Aorta (tissue), 5 donors: Measurements from ENCODE around the gene TMEM9. TPM values are rescaled to one million over a fixed set of nuclear protein-coding genes. Genes with fewer than 3 reads are reported as not detected.

Experiments
- ATAC-seq: fragments of 200-7000 bp; cut with Tn5 transposase; one replicate; pipeline ENCODE4 v1.9.1; 2022; ENCODE audit warnings: moderate library complexity; ENCODE audit not compliant: low FRiP score
- DNase-seq, 2 donors: peaks; one replicate each; pipeline ENCODE4 v3.0.0-alpha.2; 2020
- H3K27ac ChIP-seq, 2 donors: one replicate each; pipeline ENCODE4 v1.5.1; 2013; ENCODE audit warnings: low read length in 2 of 2, mild to moderate bottlenecking in 2 of 2, moderate library complexity in 2 of 2, control low read depth in 1 of 2, inconsistent platforms in 1 of 2, low read depth in 1 of 2
- H3K27me3 ChIP-seq, 2 donors: one replicate each; pipeline ENCODE4 v1.6.1; 2013; ENCODE audit warnings: control low read depth in 1 of 2, low read length in 1 of 2, mild to moderate bottlenecking in 1 of 2, moderate library complexity in 1 of 2; ENCODE audit not compliant: insufficient read depth in 2 of 2, control insufficient read depth in 1 of 2
- H3K36me3 ChIP-seq, 2 donors: one replicate each; pipeline ENCODE4 v1.6.1; 2013; ENCODE audit warnings: control low read depth in 1 of 2, low read length in 1 of 2, mild to moderate bottlenecking in 1 of 2; ENCODE audit not compliant: insufficient read depth in 2 of 2, control insufficient read depth in 1 of 2
- H3K4me1 ChIP-seq, 2 donors: one replicate each; pipeline ENCODE4 v1.6.1; 2013; ENCODE audit warnings: low read length in 2 of 2, control low read depth in 1 of 2, mild to moderate bottlenecking in 1 of 2, moderate library complexity in 1 of 2; ENCODE audit not compliant: insufficient read depth in 2 of 2, control insufficient read depth in 1 of 2
- H3K4me3 ChIP-seq, 2 donors: one replicate each; pipeline ENCODE4 v1.5.1; 2013; ENCODE audit warnings: low read length in 2 of 2, control low read depth in 1 of 2, mild to moderate bottlenecking in 1 of 2
- H3K9me3 ChIP-seq: one replicate; pipeline ENCODE4 v1.6.1; 2013; ENCODE audit warnings: mild to moderate bottlenecking, low read length; ENCODE audit not compliant: control insufficient read depth
- WGBS, 2 donors: extraction: QIAGEN DNeasy Blood & Tissue Kit; methylation state at CpG; one replicate each; pipeline ENCODE4 v1.1.7; 2013; 5-methylcytosine and 5-hydroxymethylcytosine counted together
- intact Hi-C, 2 donors: fragments of 100-400 bp; cut with DNase I; formaldehyde crosslinking; loops; one replicate each; pipeline versions ENCODE4 v1.14.2 to v1.15.0; 2022
- polyA plus RNA-seq, 2 donors: library from polyadenylated mRNA; stranded (reverse); fragments of 200-250 nt; gene quantifications; one replicate each; pipeline ENCODE4 v1.2.3, GENCODE V29; 2013
- total RNA-seq, 2 donors: library from RNA; stranded (reverse); fragmentation: NEBNext Ultra II Directional; extraction: Animal tissue kit (Norgen Biotek cat#: 25700); gene quantifications; one replicate each; pipeline ENCODE4 v1.2.1, GENCODE V29; 2021
- donor health status: healthy with polysubstance abuse.
- donor health status: Bipolar disorder and iron deficiency.
- donor health status: DM: no; HTN: no; CAD: no.
- donor health status: DM: no; HTN: no; CAD: no.
- donor health status: DM: yes; HTN: yes; CAD: no.

Gene TMEM9
- total and polyA plus RNA-seq, 4 donors = 36.3 to 77.7 (median 45.2) TPM

GRCh38 chr1:201112926-201113325 is 41.3 kb downstream of the TMEM9 start:
- H3K9me3 ChIP-seq = no peaks in the 10 kb centered on the region
- no peak overlapping the region for H3K27ac ChIP-seq

GRCh38 chr1:201112173-201112731 is 42.0 kb downstream of the TMEM9 start, which contains the start of gene CACNA1S:
CACNA1S (minus strand) TSS chr1:201112426; CDS start chr1:201112339, 87 bp downstream.
- H3K36me3 ChIP-seq = no peaks in the 10 kb centered on the region
- H3K4me3 ChIP-seq = no peak within 1 kb of the TSS
- DNase-seq (peak in 1 of 2 donors; percentile 31), ATAC-seq (no peak)
- no peaks in the 10 kb centered on the region for H3K9me3 ChIP-seq
- intact Hi-C loops = loop anchor here (2.0 to 10.0 kb wide), 5 partner anchors 65 to 487 kb away; partner anchors contain the start of genes KIF14 (in 1 of the 2) and KIF21B (in 1 of the 2)
- no peaks in the 10 kb centered on the region for H3K27me3 ChIP-seq
- no peaks in the 10 kb centered on the region for H3K4me1 ChIP-seq
- WGBS, 2 donors = 75 to 84% methylated on average over 9 of the region's 9 CpGs
- no peak within 1 kb of the TSS for H3K27ac ChIP-seq

More at GRCh38 chr1:201112926-201113325, 41.3 kb downstream of the TMEM9 start:
- Histone ChIP-seq H3K27me3 (no peaks in the 10 kb centered on the region), H3K36me3 (no peaks in the 10 kb centered on the region), H3K4me3 (no peak overlapping the region), H3K4me1 (no peaks in the 10 kb centered on the region)
- WGBS, 2 donors = 84 to 95% methylated on average over 3 of the region's 3 CpGs
- ATAC-seq (no peak), DNase-seq (no peak)
- intact Hi-C loops = loop anchor here (2.0 to 10.0 kb wide), 5 partner anchors 66 to 488 kb away; partner anchors contain the start of genes KIF14 (in 1 of the 2) and KIF21B (in 1 of the 2)

- WGBS, 2 donors = 86 to 93% methylated on average over 1 to 3 of the region's 3 CpGs
- H3K4me1 ChIP-seq = no peaks in the 10 kb centered on the region
- H3K4me3 ChIP-seq = no peak overlapping the region
- H3K27me3 ChIP-seq = no peaks in the 10 kb centered on the region
- intact Hi-C loops = loop anchor here (2.0 to 10.0 kb wide), 5 partner anchors 64 to 487 kb away; partner anchors contain the start of genes KIF14 (in 1 of the 2) and KIF21B (in 1 of the 2)
- H3K36me3 ChIP-seq = no peaks in the 10 kb centered on the region
- no peaks in the 10 kb centered on the region for H3K9me3 ChIP-seq
- ATAC-seq (no peak), DNase-seq (peak in 1 of 2 donors; percentile 15)
- H3K27ac ChIP-seq = no peak overlapping the region
Measured at GRCh38 chr1:201111672-201112071, 42.6 kb downstream of the TMEM9 start.

- intact Hi-C loops = loop anchor here (5.0 to 10.0 kb wide), 4 partner anchors 64 to 486 kb away; partner anchors contain the start of genes KIF14 (in 1 of the 2) and KIF21B (in 1 of the 2)
- ATAC-seq = no peak
Measured at GRCh38 chr1:201111156-201111555, 43.1 kb downstream of the TMEM9 start.

GRCh38 chr1:201110616-201111015 is 43.7 kb downstream of the TMEM9 start:
- no peak overlapping the region for H3K4me3 ChIP-seq
- H3K4me1 ChIP-seq = no peaks in the 10 kb centered on the region
- ATAC-seq (no peak), DNase-seq (no peak)
- intact Hi-C loops = loop anchor here (5.0 to 10.0 kb wide), 4 partner anchors 63 to 486 kb away; partner anchors contain the start of genes KIF14 (in 1 of the 2) and KIF21B (in 1 of the 2)
- H3K27ac ChIP-seq = no peak overlapping the region
- no peaks in the 10 kb centered on the region for H3K9me3 ChIP-seq
- H3K27me3 ChIP-seq = no peaks in the 10 kb centered on the region
- no peaks in the 10 kb centered on the region for H3K36me3 ChIP-seq
- WGBS, 2 donors = 93 to 99% methylated on average over 5 of the region's 5 CpGs

More at GRCh38 chr1:201111156-201111555, 43.1 kb downstream of the TMEM9 start:
- Histone ChIP-seq H3K9me3 (no peaks in the 10 kb centered on the region), H3K27me3 (no peaks in the 10 kb centered on the region), H3K4me3 (no peak overlapping the region), H3K4me1 (no peaks in the 10 kb centered on the region), H3K27ac (no peak overlapping the region), H3K36me3 (no peaks in the 10 kb centered on the region)
- DNase-seq = no peak
- 85% methylated on average over 7 of the region's 7 CpGs for WGBS, 2 donors

GRCh38 chr1:201110138-201110537 is 44.1 kb downstream of the TMEM9 start:
- Histone ChIP-seq H3K36me3 (no peaks in the 10 kb centered on the region), H3K9me3 (no peaks in the 10 kb centered on the region), H3K27me3 (no peaks in the 10 kb centered on the region), H3K4me3 (no peak overlapping the region), H3K4me1 (no peaks in the 10 kb centered on the region), H3K27ac (no peak overlapping the region)
- intact Hi-C loops = loop anchor here (5.0 to 10.0 kb wide), 4 partner anchors 63 to 485 kb away; partner anchors contain the start of genes KIF14 (in 1 of the 2) and KIF21B (in 1 of the 2)
- DNase-seq (no peak), ATAC-seq (no peak)
- WGBS, 2 donors = 91 to 95% methylated on average over 10 of the region's 10 CpGs

- H3K4me3 ChIP-seq = no peak overlapping the region
- intact Hi-C loops = loop anchor here (5.0 to 10.0 kb wide), 4 partner anchors 62 to 485 kb away; partner anchors contain the start of genes KIF14 (in 1 of the 2) and KIF21B (in 1 of the 2)
- 94 to 96% methylated on average over 1 of the region's 1 CpG for WGBS, 2 donors
- no peaks in the 10 kb centered on the region for H3K36me3 ChIP-seq
- no peak overlapping the region for H3K27ac ChIP-seq
- ATAC-seq = no peak
- no peaks in the 10 kb centered on the region for H3K9me3 ChIP-seq
- no peak for DNase-seq
- no peaks in the 10 kb centered on the region for H3K27me3 ChIP-seq
- H3K4me1 ChIP-seq = no peaks in the 10 kb centered on the region
Measured at GRCh38 chr1:201109651-201110050, 44.6 kb downstream of the TMEM9 start.

- no peaks in the 10 kb centered on the region for H3K27me3 ChIP-seq
- no peaks in the 10 kb centered on the region for H3K9me3 ChIP-seq
- intact Hi-C loops = no loop called here
- no peak for ATAC-seq
- no peak overlapping the region for H3K4me3 ChIP-seq
- H3K4me1 ChIP-seq = no peaks in the 10 kb centered on the region
- H3K27ac ChIP-seq = no peak overlapping the region
- DNase-seq = no peak
- H3K36me3 ChIP-seq = no peaks in the 10 kb centered on the region
- WGBS, 2 donors = 93 to 94% methylated on average over 1 of the region's 1 CpG
Measured at GRCh38 chr1:201108614-201109013, 45.7 kb downstream of the TMEM9 start.
